ENCODE data around the gene INSR.
A peak's percentile ranks its signal among the peaks of the same experiment; 100 is the strongest.
"Not testable (repeated sequence)": the region's sequence is repeated elsewhere in the genome, so short reads cannot be mapped to it uniquely, and the experiment has no call there.

Gene INSR

DNA sequence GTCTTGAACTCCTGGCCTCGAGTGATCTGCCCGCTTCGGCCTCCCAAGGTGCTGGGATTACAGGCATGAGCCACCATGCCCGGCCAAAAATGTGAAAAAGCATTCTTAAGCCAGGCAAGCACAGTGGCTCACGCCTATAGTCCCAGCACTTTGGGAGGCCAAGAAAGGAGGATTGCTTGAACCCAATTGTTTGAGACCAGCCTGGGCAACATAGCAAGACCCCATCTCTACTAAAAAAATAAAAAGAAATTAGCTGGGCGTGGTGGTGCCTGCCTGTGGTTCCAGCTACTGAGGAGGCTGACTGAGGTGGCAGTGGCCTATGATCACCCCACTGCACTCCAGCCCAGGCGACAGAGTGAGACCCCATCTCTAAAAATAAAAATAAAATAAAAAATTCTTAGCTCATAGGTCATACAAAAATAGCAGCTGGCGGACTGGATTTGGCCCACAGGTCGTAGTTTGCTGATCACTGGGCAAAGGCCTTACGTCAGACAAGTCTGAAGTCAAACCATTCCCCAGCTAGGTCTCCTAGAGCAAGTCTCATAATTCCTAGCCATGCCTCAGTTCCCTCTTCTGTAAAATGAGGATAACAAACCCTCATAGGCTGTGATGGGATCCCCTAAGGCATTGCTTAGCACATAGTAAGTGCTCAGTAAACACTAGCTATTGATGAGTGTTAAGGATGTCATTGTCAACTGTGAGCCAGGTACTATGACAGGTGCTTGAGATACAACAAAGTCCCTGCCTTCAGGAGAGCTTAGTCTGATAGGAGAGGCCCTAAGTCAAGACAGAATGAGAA lies 36.0 kb downstream of the INSR start:
- DNase-seq (ENCODE audit: low spot score), result no peak

DNA sequence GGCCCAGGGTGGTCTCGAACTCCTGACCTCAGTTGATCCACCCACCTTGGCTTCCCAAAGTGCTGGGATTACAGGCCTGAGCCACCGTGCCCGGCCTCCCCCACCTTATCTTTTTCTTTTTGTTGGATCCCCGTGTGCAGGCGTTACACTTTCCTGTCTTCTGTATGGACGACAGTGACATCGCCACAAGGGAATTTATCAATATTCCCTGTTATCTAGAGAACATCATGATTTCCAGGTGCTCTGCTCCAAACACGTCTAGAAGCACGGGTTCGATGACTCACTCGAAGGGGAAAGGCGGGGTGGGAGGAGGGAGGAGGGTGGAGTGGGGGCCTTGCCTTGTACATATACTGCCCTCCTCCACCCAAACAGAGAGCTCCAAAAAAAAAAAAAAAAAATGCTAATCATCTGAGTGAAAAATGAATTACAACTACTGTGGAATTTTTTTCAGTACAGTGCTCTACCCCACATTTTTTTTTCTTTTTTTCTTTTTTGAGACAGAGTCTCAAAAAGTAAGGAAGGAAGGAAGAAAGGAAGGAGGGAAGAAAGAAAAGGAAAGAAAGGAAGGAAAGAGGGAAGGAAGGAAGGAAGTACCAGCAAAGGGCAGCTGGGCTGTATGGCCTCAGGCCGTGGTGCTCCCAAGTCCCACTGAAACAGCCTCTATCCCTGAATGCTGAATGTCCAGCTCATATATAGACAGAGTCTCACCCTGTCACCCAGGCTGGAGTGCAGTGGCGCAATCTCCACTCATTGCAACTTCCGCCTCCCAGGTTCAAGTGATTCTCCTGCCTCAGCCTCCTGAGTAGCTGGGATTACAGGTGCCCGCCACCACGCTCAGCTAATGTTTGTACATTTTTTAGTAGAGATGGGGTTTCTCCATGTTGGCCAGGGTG lies 36.8 kb downstream of the INSR start:
- peak; percentile 37 for DNase-seq (ENCODE audit: low spot score)

DNA sequence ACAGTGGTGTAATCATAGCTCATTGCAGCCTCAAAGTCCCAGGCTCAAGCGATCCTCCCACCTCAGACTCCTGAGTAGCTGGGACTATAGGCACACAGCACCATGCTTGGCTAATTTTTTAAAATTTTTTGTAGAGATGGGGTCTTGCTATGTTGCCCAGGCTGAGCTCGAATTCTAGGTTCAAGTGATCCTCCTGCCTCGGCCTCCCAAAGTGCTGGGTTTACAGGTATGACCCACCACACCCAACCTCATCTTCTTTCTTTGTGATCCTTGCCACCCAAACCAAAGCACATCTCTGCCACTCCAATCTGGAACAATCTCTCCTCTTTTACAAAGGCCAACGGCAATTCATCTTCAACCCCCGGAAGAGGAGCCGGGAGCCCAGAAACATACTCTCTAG lies 38.6 kb downstream of the INSR start:
- DNase-seq (ENCODE audit: low spot score), result no peak

DNA sequence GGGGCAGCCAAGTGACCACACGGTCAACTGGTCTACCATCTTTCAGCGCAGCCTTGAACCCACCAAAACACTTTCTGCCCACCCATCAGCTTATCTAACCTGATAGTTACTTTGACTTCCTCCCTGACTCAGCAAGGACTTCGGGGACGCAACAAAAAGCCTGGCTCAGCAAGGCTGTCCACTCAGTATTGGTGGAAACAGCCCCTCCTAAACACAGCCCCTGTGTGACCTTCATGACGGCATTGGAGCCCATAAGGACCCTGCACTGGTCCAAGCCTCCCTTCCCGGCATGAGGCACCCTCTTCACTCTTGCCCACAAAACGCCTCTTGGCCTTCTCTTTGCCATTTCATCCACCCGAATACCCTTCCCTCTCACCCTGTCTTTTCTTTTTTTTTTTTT lies 39.1 kb downstream of the INSR start:
- DNase-seq (ENCODE audit: low spot score), result no peak

DNA sequence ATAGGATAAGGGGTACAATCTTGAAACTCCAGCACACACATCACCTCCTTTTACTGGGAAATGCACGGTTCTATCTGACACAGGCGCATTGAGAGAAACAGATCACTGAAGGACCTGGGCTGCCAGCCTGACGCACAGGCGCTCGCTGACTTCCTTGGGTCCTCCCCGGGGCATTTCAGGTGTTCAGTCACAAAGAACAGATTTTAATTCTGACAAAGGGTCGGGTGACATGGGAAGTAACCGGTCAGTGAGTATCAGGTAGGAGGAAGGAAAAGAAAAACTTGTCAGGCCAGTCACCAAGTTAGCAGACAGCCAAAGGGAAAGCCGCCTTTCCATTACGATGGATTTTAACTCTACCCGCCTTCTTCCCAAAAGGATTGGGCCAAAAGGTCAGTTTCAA lies 39.6 kb downstream of the INSR start:
- no peak for DNase-seq (ENCODE audit: low spot score)

DNA sequence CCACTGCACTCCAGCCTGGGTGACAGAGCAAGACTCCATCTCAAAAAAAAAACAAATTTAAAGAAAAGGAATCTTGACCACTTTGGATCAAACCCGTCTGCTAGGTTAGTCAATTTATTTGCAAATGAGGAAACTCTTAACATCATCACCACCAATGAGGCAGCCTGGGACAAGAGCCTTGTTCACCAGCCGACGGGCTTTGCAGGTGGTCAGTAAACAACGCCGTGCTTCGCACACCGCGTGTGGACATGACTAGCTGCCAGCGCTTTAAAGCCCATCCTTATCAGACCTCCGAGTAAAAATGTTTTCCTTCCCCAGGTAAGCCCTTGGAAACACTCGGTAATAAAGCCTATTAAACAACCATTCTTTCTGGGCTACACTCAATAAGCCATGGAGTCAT lies 41.9 kb downstream of the INSR start:
- DNase-seq (ENCODE audit: low spot score), result no peak

DNA sequence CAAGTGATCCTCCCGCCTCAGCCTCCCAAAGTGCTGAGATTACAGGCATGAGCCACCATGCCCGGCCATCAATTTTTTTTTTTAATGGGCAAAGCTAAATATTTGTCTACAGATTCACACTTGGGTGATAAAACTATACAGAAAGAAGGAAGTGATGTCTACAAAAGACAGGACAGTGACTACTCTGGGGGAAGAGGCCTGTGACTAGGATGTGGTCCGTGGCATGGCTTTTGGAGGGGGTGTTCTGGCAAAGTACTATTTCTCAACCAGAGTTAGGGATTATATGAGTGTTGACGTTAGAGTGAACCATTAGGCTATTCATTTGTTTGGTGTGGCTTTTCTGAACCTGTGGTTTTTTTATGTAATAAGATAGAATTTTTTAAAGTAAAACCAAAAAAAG lies 42.7 kb downstream of the INSR start:
- no peak for DNase-seq (ENCODE audit: low spot score)

DNA sequence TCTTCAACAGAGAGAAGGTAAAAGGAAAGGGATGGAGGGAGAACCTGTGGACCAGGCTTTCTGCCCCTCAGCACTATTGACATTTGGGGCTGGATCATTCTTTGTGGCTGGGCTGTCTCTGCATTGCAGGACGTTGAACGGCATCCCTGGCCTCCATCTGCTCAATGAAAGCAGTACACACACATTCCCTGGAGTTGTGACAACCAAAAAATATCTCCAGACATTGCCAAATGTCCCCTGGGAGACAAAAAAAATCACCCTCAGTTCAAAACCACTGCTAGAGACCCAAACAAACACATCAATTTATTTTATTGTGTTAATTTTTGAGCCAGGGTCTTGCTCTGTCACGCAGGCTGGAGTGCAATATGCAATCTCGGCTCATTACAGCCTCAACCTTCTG lies 43.3 kb downstream of the INSR start:
- no peak for DNase-seq (ENCODE audit: low spot score)

DNA sequence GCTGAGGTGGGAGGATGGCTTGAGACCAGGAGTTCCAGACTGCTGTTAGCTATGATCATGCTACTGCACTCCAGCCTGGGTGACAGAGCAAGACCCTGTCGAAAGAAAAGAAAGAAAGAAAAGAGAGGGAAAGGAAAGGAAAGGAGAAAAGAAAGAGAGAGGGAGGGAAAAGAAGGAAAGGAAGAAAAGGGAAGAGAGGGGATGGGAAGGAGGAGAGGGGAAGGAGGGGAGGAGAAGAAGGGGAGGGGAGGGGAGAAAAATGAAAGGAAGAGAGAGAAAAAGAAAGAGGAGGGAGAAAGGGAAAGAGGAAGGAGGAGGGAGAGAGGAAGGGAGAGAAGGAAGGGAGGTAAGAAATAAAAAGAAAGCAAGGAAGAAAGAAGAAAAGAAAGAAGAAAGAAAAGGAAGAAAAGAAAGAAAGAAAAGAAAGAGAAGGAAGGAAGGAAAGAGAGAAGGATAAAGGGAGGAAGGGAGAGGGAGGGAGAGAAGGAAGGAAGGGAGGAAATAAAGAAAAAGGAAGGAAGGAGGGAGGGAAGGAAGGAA lies 44.1 kb downstream of the INSR start:
- no peak for DNase-seq (ENCODE audit: low spot score)

DNA sequence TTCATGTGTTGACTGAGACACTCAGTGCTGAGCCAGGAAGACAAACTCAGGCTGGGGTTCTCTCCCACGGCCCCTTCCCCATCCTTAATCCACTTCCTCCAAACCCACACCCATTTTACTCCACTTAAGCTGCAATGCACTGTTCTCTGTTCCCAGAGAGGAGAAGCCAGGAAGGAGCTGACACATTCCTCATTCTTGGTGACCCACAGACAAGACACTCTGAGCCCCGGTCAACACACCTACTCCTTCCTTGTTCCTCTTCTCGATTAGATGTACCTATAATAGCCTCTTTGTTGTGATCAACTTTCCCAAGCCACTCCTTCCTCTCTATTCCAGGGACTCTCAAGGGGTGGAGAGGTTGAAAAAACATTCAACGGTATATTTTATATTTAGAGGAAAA lies 47.1 kb downstream of the INSR start:
- DNase-seq (ENCODE audit: low spot score), result no peak

DNA sequence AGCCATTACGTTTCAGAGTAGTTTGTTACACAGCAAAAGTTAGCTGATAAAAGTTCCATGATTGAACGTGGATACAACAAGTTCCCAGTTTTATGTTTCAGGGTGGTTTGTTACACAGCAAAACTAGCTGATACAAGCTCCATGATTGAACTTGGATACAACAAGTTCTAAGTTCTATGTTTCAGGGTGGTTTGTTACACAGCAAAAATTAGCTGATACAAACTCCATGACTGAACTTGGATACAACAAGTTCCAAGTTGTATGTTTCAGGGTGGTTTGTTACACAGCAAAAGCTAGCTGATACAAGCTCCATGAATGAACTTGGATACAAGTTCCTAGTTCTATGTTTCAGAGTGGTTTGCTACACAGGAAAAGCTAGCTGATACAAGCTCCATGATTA lies 47.6 kb downstream of the INSR start:
- no peak for DNase-seq (ENCODE audit: low spot score)

DNA sequence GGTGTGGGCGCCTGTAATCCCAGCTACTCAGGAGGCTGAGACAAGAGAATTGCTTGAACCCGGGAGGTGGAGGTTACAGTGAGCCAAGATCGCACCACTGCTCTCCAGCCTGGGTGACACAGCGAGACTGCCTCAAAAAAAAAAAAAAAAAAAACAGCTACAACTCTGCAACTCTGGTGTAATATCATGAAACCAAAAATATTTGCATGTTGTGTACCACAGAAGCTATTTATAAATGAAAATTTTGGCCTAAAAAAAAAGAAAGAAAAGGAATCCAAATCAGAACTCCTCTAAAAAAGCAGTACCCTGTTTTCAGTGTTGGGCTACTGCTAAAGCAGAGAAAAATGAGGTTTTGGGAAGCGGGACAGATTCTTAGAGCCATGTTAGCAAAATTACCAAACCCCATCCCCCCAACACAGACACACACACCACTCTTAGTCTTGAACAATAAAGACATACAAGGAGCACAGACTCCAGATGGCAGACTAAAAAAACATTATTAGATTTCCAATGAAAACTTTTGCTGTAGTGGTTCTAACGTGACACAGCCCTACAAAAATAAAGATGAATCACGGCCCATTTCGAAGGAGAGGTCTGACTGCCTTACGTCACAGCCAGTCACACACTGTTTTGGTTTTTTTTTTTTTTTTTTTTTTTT lies 51.5 kb downstream of the INSR start:
- DNase-seq (ENCODE audit: low spot score), result no peak

DNA sequence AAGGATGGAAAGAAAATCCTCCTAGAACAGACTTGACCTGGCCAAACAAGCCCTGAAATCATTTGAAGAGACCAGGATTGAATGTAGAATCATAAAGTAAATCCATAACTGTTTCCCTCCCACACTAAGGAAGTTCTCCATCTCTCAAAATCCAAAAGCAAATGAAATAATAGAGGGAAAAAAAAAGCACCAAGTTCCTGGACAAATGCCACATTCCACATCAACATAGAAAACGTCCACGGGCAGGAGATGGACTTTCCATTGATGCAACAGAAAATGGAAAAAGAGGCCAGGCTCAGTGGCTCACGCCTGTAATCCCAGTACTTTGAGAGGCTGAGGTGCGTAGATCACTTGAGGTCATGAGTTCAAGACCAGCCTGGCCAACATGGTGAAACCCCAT lies 56.2 kb downstream of the INSR start:
- no peak for DNase-seq (ENCODE audit: low spot score)

DNA sequence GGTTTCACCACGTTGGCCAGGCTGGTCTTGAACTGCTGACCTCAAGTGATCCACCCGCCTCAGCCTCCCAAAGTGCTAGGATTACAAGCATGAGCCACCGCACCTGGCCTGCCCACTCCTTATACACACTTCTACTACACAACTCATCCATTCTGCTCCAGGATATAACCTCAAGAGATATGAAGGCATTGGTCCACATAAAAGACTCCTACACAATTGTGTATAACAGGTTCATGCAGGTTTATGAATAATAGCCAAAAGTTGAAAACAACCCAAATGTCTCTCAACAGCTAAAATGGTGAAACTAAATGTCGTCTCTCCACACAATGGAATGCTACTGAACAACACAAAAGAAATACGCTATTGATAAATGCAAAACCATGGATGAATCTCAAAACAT lies 58.1 kb downstream of the INSR start:
- DNase-seq (ENCODE audit: low spot score), result no peak

DNA sequence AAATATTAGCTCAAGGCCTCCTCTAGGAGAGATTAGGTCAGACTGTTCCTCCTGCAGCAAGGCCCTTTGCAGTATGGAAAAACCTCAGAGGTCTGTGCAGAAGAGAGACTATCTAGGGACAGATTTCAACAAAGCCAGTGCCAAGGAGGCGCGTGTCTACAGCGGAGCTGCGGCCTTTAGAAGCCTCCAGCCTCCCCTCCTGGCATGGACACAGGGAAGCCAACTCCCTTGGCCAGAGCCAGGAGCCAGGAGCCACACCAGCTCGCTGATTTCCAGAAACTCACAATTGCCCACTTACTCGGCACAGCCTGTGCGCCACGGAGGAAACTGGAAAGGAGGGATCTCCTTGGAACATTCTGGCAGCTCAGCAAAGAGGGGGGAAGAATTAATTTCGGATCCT lies 63.4 kb downstream of the INSR start:
- no peak for DNase-seq (ENCODE audit: low spot score)

DNA sequence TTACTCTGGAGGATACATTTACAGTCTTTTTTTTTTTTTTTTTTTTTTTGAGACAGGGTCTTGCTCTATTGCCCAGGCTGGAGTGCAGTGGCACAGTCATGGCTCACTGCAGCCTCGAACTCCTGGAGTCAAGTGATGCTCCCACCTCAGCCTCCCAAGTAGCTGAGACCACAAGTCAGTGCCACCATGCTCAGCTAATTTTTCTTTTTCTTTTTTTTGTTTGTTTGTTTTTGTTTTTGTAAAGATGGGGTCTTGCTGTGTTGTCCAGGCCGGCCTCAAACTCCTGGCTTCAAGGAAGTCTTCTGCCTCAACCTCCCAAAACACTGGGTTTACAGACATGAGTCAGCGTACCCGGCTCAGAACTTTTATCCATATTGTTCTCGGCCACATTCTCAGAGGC lies 64.5 kb downstream of the INSR start:
- DNase-seq (ENCODE audit: low spot score), result no peak

DNA sequence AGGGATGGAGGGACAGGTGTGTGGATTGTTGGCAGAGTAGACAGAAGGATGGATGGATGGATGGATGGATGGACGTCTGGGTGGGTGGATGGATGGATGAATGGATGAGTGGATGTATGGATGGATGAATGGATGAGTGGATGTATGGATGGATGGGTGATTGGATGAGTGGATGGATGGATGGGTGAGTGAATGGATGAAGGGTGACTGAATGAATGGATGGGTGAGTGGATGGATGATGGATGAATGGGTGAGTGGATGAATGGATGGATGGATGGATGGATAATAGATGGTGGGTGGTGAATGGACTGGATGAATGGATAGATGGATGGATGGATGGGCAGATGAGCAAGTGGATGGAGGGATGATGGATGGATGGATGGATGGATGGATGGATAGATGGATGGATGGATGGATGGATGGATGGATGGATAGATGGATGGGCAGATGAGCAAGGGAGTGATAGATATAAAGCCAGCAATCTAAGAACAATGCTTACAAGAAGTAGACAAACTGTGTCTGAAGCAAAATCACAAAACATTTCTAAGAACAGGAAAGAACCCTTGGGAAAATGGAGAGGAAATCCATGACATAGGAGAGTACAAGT lies 65.2 kb downstream of the INSR start:
- DNase-seq (ENCODE audit: low spot score), result no peak

DNA sequence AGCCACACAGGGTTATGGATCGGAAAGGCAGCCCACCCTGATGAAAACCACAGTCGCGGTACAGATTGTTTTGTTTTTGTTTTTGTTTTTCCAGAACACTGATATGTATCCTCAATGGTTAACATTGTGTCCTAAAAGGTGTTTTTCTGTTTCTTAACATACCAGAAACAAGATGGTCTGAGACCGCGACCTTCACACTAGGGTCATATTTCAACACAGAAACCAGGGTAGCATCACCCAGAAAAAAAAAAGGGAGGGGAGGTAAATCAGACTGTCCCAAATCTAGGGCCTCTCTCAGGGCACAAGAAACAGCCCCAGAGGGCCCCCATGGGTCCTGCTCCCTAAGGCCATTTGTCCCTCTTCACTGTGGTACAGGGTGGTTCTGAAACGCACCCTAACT lies 66.5 kb downstream of the INSR start:
- no peak for DNase-seq (ENCODE audit: low spot score)

DNA sequence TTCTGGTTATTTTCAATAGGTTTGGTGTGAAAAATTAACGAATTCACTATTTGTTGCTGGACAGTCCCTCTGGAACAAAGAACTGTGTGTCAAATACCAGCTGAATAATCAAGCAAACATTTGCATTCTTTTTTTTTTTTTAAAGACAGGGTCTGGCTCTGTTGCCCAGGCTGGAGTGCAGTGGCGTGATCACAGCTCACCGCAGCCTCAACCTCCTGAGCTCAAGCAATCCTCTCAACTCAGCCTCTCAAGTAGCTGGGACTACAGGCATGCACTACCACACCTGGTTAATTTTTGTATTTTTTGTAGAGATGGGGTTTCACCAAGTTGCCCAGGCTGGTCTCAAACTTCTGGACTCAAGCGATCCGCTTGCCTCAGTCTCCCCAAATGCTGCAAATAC lies 67.1 kb downstream of the INSR start:
- not testable (repeated sequence) for DNase-seq (ENCODE audit: low spot score)

DNA sequence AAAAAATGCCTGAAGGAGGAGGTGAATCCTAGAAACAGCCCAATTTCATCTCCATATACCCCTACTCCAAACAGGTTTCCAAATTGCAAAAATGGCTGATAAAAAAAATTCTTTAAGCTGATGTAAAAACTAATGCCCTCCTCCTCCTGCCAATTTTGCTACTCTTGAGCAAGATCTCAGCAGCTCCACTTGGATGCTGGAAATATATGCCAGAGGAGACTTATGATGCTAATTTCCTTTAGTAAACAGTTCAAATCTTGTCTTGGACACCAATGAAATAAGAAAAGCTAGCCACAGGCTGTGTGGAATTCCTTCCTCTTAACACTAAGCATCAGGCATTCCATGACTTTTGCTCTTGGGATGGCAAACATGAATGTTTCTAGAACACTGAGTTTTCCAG lies 67.5 kb downstream of the INSR start:
- DNase-seq (ENCODE audit: low spot score), result no peak

DNA sequence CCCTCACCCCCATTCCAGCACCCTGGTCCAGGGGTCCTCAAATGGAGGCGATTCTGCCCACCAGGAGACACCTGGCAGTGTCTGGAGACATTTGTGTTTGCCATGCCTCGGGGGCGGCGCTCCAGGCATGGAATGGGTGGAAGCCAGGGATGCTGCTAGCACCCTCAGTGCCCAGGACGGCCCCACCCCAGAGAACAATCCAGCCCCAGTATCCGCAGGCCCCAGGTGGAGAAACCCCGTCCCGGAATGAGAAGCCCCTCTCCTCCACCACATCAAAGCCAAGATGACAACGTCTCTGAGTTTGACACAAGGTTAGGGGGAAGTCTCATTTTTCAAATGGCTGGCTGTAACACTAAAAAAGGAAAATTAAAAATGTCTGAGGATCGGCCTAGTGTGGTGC lies 68.5 kb downstream of the INSR start:
- DNase-seq (ENCODE audit: low spot score), result no peak

DNA sequence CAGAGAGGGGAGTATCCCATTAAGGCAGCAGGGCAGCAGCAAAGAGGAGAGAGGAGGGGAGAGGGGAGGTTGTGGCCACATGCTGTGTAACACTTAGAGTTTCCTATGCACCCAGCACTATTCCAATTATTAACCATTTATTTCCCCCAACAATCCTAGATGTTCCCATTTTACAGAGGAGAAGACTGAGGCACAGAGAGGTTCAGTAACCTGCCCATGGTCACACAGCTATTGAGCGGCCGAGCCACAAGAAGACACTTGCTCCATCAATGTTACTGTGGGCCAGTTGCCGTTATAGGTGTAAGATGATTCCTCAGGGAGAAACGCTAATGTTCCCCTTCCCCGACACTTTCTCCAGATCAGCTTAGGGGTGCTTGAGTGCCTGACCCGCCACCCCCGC lies 69.2 kb downstream of the INSR start:
- no peak for DNase-seq (ENCODE audit: low spot score)

Measured in HuH-7 (cell line).